8988T (cell line): ENCODE data around the gene DTNA.
"Not testable (repeated sequence)": the region's sequence is repeated elsewhere in the genome, so short reads cannot be mapped to it uniquely, and the experiment has no call there.

ENCODE experiments used
- DNase-seq: peaks from one replicate; pipeline ENCODE4 v3.0.0; 2011

Gene DTNA

DNA sequence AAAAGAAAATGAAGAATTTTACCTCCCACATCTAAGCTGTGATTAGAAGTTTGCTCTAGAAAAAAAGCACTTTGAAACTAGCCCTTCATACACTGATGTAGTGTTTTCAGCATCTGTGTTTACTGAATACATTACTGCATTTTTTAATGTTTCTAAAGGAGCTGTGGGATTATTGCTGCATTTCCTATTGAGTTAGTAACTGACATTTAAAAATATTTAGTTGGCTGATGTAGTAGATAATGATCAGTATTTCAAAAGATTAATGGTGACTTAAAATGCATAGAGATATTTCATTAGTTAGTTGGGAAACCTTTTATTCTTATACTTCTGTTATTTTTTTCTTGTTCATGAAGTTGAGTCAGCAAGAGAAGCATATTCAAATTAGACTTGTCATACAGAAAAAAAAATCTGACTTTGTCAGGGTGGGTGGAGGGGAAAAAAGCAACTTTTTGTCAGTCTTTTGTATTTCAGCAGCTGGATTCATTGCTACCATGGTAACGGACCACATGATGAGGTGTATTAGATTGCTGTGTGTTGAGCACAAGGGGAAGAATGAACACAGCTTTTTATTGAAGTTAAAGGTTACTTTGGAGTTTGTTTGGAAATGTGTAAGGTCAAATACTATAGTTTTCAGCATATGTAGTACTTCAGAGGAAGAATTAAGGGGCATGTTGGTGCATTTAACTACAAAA lies at the start of gene DTNA:
TSS of gene DTNA (plus strand) at position 549 of the 692 bp plus-strand sequence. CDS start 45,679 bp downstream, outside the sequence.
- DNase-seq = no peak

DNA sequence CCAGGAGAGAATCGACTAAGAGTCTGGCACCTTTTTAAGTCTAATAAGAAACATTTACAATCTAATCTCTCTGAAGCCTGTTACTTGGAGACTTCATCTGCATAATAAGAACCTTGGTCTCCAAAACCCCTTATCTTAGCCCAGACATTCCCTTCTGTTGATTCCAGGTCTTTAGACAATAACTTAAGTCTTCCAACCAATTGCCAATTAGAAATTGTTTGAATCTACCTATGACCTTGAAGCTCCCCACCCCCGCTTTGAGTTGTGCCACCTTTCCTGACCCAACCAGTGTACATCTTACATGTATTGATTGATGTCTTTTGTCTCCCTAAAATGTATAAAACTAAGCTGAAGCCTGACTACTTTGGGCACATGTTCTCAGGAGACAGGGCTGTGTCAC lies 49.5 kb upstream of the DTNA start:
- DNase-seq = no peak

DNA sequence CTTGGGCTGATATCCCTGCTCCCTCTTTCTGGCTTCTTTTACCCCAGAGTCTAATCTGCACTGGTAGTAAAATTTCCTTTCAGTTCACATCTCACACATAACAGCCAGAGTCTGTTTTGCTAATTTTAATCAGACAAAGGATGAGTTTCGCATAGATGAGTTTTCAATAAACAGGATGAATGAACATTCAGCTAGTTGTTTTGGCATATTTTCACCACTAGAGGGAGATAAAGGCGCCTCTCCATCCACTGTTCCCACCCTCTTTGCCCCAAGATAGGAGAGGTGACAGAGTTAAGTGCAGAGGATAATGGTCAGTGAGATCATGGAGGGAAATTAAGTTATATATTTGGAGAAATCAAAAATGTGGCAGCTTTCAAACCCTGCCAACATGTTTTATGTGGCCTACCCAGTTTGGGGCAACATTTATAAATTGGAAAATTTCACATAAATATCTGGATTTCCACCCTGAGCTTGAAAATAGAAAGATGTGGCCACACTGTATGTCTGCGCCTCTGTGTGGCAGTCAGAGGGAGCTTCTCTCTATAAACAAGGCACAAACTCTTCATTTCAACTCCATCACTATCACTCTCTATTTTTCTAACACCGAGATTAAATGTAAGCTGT lies 48.5 kb upstream of the DTNA start:
- DNase-seq = peak; percentile 9

GRCh38 chr18:34676816-34677574 lies 33.1 kb upstream of the DTNA start:
- no peak for DNase-seq

DNA sequence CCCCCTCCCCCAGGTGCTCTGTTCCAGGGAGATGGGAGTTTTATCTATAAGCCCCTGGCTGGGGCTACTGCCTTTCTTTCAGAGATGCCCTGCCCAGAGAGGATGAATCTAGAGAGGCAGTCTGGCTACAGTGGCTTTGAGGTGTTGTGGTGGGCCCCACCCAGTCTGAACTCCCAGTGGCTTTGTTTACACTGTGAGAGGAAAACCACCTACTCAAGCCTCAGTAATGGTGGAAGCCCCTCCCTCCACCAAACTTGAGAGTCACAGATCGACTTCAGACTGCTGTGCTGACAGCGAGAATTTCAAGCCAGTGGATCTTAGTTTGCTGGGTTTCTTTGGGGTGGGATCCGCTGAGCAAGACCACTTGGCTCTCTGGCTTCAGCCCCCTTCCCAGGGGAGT lies 20.3 kb upstream of the DTNA start:
- not testable (repeated sequence) for DNase-seq

DNA sequence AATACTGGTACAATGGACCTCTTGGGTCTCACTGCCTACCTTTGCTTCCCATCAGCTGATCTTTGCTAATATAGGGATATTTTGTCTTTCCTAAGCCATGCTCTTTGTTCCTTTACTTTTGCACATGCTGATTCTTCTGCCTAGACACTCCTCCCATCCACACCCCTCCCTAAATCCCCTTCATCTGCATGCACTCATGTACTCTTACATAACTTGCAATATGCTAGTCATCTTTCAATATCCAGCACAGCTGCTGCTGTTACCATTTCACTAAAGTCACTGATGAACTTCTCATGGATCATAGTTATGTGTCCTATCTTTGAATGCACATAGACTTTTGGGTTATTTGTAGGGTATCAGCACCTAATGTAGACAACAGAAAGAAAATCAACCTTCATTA lies 18.5 kb upstream of the DTNA start:
- no peak for DNase-seq

GRCh38 chr18:34694591-34695165 lies 15.4 kb upstream of the DTNA start:
- no peak for DNase-seq

DNA sequence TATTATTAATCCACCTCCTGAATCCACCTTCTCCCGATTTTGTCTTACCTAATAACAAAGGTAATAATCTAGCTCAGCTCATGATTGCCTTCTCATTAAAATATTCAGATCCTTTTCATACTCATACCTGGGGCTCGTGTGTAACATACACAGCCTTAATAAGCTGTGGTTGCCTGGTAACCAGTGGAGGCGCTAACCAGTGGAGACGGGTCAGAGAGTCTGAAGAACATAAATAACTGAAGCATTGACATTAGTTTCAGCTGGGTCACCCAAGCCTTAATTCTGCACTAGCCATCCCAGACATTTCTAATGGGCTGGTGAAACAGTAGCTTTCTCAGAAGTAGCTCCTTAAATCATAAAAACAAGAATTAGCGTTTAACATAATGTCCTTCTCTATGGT lies 14.8 kb upstream of the DTNA start:
- no peak for DNase-seq

DNA sequence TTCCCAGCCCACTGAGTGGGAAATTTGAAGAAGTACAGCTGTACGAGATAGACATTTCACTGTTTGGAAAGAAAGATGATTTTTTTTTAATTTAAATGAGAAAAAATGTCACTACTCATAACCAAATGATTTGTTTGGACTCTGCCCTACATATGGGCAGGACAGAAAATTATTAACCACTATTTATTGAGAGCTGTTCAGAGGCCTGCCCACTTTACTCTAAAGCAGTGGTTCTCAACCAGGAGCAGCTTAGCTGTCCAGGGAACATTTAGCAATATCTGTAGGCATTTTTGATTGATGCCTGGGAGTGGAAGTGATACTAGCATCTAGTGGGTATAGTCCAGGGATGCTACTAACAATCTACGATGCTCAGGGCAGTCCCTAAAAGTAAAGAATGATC lies 13.4 kb upstream of the DTNA start:
- no peak for DNase-seq

- DNase-seq = no peak
Observed at GRCh38 chr18:34697233-34697632, 12.9 kb upstream of the DTNA start.

- DNase-seq = no peak
Observed at GRCh38 chr18:34697891-34698290, 12.2 kb upstream of the DTNA start.

DNA sequence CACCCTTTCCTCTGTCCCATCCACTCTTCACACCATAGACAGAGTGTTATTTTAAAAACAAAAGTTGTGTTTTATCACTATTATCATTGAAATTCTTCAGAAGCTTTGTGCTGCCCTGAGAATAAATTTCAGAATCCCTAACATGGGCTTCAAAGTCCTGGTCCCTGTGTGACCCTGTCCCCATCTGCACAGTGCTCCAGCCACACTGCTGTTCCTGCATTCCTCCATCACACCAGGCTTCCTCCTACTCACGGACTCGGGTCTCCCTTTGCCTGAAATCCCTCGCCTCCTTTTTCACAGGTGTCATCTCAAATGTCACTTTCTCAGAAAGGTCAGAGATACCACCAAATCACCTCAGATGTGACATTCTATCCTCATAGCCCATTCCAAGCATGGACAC lies 8.2 kb upstream of the DTNA start:
- DNase-seq = no peak

GRCh38 chr18:34702814-34703213 lies 7.3 kb upstream of the DTNA start:
- DNase-seq = no peak

GRCh38 chr18:34704074-34704473 lies 6.0 kb upstream of the DTNA start:
- DNase-seq = no peak

- DNase-seq = no peak
Observed at GRCh38 chr18:34704823-34705222, 5.3 kb upstream of the DTNA start.

DNA sequence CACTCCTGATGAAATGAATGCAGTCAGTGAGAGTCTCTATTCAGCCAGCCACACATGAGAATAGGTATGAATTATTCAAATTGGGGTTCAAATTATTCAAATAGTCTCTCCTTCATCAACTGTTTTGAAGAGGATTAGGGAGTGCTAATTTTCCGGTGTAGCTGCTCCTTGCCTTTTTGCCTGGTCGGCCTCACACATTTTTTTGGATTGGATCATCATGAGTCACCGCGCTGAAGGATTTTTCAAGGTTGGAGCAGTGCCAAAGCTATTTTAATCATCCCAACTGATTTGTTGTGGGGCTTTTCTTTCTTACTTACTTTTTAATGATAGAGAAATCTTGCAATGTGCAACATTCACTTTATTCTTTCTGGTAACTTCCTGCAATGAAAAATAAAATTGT lies 2.4 kb upstream of the DTNA start:
- DNase-seq = no peak

DNA sequence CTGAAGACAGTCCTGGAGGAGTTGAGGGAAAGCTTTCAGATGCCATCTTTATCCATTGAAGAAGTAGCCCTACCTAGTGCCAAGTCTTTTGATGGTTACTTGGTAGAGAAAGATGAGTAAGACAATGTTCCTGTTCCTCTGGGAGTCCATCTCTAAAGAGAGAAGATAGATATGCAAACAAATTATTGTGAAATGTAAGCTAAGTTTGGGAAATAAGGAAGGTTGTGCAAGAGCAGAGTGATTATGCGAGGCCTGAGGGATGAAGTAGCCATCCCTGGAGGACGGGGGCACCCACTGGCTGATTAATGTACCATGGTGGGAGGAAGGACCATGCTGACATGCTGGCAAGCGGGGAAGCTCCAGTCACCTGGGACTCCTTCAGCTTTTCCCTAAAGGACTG lies 994 bp upstream of the DTNA start:
- no peak for DNase-seq

DNA sequence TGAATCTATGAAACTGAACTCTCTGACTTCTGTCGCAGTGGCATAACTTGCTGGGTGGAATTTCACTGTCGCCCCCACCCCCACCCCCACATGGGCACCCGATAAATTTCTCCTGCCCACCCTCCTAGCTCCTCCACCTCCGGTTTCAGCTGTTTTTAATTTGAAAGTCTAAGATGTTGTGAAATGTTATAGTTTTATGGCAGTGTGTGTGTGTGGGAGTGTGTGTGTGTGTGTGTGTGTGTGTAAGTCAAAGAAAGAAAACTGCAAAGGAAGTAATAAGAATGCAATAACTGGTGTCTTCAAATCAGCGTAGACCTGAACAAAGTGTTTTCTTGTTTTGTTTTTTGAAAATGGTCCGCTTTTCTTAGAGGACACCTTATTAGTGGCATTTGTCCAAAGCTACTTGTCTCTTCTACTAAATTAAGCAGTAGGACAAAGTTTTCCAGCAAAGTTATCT lies 388 bp downstream of the DTNA start:
- no peak for DNase-seq

DNA sequence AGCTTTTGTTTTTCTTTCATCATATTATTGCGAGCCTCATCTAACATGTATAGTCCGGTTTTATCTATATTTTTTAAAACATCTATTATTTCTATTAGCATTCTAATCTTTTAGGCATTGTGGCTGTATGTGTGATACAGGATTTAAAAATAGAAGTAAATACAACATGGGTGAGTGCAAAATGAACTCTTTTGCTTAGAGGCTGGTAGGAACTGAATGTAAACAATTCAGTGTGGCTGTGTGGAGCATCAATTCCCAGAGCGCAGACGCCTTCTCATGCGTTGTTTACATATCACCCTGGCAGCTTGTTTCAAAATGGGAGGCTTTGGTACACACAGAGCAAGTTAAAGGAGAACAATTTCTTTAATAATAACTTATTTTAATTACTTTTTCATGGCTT lies 836 bp downstream of the DTNA start:
- DNase-seq = no peak

- not testable (repeated sequence) for DNase-seq
Observed at GRCh38 chr18:34716111-34716510, 6.0 kb downstream of the DTNA start.

GRCh38 chr18:34718610-34719009 lies 8.5 kb downstream of the DTNA start:
- DNase-seq = no peak

GRCh38 chr18:34720220-34720619 lies 10.1 kb downstream of the DTNA start:
- DNase-seq = no peak

- DNase-seq = no peak
Observed at GRCh38 chr18:34723143-34723542, 13.0 kb downstream of the DTNA start.

DNA sequence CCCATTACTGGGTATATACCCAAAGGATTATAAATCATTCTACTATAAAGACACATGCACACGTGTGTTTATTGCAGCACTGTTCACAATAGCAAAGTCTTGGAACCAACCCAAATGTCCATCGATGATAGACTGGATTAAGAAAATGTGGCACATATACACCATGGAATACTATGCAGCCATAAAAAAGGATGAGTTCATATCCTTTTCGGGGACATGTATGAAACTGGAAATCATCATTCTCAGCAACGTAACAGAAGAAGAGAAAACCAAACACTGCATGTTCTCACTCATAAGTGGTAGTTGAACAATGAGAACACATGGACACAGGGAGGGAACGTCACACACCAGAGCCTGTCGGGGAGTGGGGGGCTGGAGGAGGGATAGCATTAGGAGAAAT lies 15.6 kb downstream of the DTNA start:
- not testable (repeated sequence) for DNase-seq
